RWPE2 (cell line): ENCODE results near the gene CRAT.
A peak's percentile ranks its signal among the peaks of the same experiment; 100 is the strongest.

Source experiments
- ATAC-seq: fragments of 200-7000 bp; cut with Tn5 transposase; 3 replicates; pipeline ENCODE4 v1.9.1; 2021; ENCODE audit warnings: low read depth
- DNase-seq: peaks from one replicate; pipeline ENCODE4 v3.0.0-alpha.2; 2020; ENCODE audit warnings: low spot score
- H3K27ac ChIP-seq: fragments of 450-650 bp; 2 replicates; pipeline ENCODE4 v1.5.1; 2017; ENCODE audit warnings: mild to moderate bottlenecking; ENCODE audit not compliant: poor library complexity, severe bottlenecking
- H3K27me3 ChIP-seq: fragments of 250-450 bp; sonication (Bioruptor Pico); 2 replicates; pipeline ENCODE4 v1.5.1; 2021; ENCODE audit warnings: mild to moderate bottlenecking, moderate library complexity; ENCODE audit not compliant: insufficient read depth, poor library complexity, severe bottlenecking
- H3K36me3 ChIP-seq: fragments of 250-450 bp; sonication (Bioruptor Pico); 2 replicates; pipeline ENCODE4 v1.5.1; 2020; ENCODE audit warnings: low read depth, mild to moderate bottlenecking, moderate library complexity
- H3K4me1 ChIP-seq: fragments of 250-450 bp; sonication (Bioruptor Pico); 2 replicates; pipeline ENCODE4 v1.5.1; 2021; ENCODE audit warnings: mild to moderate bottlenecking, moderate library complexity; ENCODE audit not compliant: insufficient read depth, poor library complexity, severe bottlenecking
- H3K4me3 ChIP-seq: fragments of 250-450 bp; sonication (Bioruptor Pico); 2 replicates; pipeline ENCODE4 v1.5.1; 2021; ENCODE audit warnings: mild to moderate bottlenecking, moderate library complexity; ENCODE audit not compliant: severe bottlenecking
- H3K9me3 ChIP-seq: fragments of 250-450 bp; sonication (Bioruptor Pico); 2 replicates; pipeline ENCODE4 v1.5.1; 2021; ENCODE audit warnings: mild to moderate bottlenecking, moderate library complexity; ENCODE audit not compliant: severe bottlenecking
- CTCF ChIP-seq: fragments of 450-650 bp; IDR thresholded peaks from one replicate; pipeline ENCODE4 v1.5.1; 2017; ENCODE audit warnings: mild to moderate bottlenecking, moderate library complexity; ENCODE audit not compliant: poor library complexity, severe bottlenecking

Gene CRAT

GRCh38 chr9:129145841-129146292 is 35.3 kb upstream of the CRAT start:
- Histone ChIP-seq H3K27me3 (no peaks in the 10 kb centered on the region), H3K9me3 (no peaks in the 10 kb centered on the region), H3K4me3 (no peak overlapping the region), H3K27ac (peak overlapping the region; percentile 28), H3K4me1 (peaks cover 19% of the 10 kb centered on the region), H3K36me3 (peaks cover 36% of the 10 kb centered on the region)
- no peak for ATAC-seq
- DNase-seq = no peak
- no peak for TF ChIP-seq CTCF

GRCh38 chr9:129145316-129145715 is 34.7 kb upstream of the CRAT start:
- Histone ChIP-seq H3K4me3 (no peak overlapping the region), H3K27me3 (no peaks in the 10 kb centered on the region), H3K9me3 (no peaks in the 10 kb centered on the region), H3K4me1 (peaks cover 23% of the 10 kb centered on the region), H3K27ac (peak overlapping the region; percentile 28), H3K36me3 (peaks cover 36% of the 10 kb centered on the region)
- ATAC-seq = no peak
- no peak for TF ChIP-seq CTCF
- no peak for DNase-seq

DNA sequence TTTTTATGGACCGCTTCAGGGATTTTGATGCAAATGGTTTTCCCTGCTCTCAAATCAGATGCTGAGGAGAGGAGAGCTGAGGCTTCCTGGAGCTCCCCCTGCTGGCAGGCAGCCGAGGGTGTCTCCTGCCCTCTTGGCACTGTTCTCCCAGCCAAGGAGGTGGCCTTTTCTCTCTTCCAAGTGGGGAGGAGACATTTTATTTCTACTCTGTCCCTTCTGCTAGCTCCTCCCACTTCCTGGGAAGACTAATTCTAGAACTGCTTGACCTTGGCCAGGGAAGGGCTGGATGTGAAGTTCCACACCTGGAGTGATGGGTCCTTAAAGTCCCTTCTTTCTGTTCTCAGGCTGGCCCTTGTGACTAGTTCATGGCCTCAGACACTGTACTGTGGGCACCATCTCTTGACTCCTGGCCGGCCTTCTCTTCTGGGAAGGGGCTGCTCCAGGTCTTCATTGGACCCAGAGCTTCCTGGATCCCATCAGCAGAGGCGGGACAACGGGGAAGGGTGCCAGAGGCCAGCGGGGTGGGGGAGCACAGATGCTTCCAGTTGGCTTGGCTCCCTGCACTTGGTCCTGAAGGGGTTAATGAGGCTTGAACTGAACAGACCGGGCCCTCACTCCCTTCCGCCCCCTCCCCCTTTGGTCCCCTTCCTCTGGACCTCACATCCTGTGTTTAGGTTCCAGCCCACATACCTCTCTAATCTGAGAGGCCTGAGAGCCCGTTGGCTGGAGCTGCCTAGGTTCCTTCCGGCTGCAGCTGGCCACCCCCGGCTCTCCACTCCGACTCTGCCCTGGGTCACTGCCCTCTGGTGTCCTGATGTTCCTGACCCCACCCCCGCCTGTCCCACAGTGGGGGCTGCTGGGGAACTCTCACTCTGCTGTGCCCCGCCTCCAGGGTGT is 32.7 kb upstream of the CRAT start:
- H3K9me3 ChIP-seq = no peaks in the 10 kb centered on the region
- peaks cover 35% of the 10 kb centered on the region for H3K36me3 ChIP-seq
- peak; percentile 92 for TF ChIP-seq CTCF
- DNase-seq = no peak
- peaks cover 36% of the 10 kb centered on the region for H3K4me1 ChIP-seq
- H3K27ac ChIP-seq = peak overlapping the region; percentile 100
- H3K27me3 ChIP-seq = no peaks in the 10 kb centered on the region
- no peak overlapping the region for H3K4me3 ChIP-seq
- peak; percentile 51 for ATAC-seq

DNA sequence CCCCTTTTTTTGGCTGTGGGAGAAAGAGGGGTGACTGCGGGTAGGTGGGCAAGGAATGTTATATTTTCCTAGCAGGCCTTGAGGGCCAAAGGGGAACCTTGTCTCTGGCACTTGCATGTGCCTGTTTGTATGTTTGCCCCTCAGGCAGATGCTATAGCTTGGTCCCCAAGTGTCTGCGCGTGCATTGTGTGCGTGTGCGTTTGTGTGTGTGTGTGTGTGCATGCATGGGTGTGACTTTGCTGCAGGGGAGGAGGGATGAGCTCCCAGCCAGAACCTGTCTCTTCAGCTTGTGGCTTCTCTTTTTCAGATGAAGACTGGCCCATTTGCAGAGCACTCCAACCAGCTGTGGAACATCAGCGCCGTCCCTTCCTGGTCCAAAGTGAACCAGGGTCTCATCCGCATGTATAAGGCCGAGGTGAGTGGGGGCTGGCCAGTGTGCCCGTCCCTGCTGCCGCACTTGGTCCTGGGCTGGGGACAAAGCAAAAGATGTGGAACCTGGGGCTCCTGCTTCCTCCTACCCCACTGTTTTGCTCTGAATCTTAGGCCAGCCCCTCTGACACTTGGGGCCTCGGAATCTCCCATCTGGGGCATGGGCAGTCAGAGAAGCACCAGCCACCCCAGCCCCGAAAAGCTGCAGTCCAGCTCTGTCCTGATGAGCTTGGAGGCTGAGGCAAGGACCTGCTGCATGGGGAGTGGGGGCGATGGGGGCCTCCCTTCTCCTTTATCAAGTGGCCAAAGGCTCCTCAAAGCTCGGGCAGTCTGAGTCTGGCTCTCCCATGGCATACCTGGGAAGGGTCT is 31.7 kb upstream of the CRAT start:
- Histone ChIP-seq H3K27me3 (no peaks in the 10 kb centered on the region), H3K4me1 (peaks cover 36% of the 10 kb centered on the region), H3K9me3 (no peaks in the 10 kb centered on the region), H3K36me3 (peaks cover 42% of the 10 kb centered on the region), H3K27ac (peak overlapping the region; percentile 100), H3K4me3 (no peak overlapping the region)
- ATAC-seq (no peak), DNase-seq (no peak)
- TF ChIP-seq CTCF = no peak
